Chondrocyte (in vitro differentiated cells): Measurements from ENCODE around the gene CDV3. TPM values are rescaled to one million over a fixed set of nuclear protein-coding genes. Genes with fewer than 3 reads are reported as not detected.

Experiments used
- DNase-seq: peaks from one replicate; pipeline ENCODE4 v3.0.0; 2021; ENCODE audit warnings: mixed read lengths, low spot score
- H3K27ac Mint-ChIP-seq: one replicate; pipeline ENCODE4 v1.8.0; 2021; ENCODE audit warnings: mild to moderate bottlenecking, moderate library complexity, mixed read lengths; ENCODE audit not compliant: unreplicated experiment
- H3K27me3 Mint-ChIP-seq: 2 replicates; pipeline ENCODE4 v1.8.0; 2021; ENCODE audit warnings: low read depth, mixed read lengths
- H3K36me3 Mint-ChIP-seq: 2 replicates; pipeline ENCODE4 v1.8.0; 2021; ENCODE audit warnings: low read depth, mixed read lengths
- H3K4me1 Mint-ChIP-seq: 2 replicates; pipeline ENCODE4 v1.8.0; 2021; ENCODE audit warnings: low read depth, mild to moderate bottlenecking, mixed read lengths
- H3K4me3 Mint-ChIP-seq: one replicate; pipeline ENCODE4 v1.8.0; 2021; ENCODE audit warnings: mild to moderate bottlenecking, moderate library complexity, mixed read lengths; ENCODE audit not compliant: unreplicated experiment
- H3K9me3 Mint-ChIP-seq: 2 replicates; pipeline ENCODE4 v1.8.0; 2021; ENCODE audit warnings: low read depth, mixed read lengths
- CTCF ChIP-seq: fragments of 200-600 bp; sonication (generic); IDR thresholded peaks from 2 replicates; pipeline ENCODE4 v1.5.0; 2021; ENCODE audit warnings: antibody characterized with exemption, mild to moderate bottlenecking, moderate library complexity
- total RNA-seq: library from RNA; stranded (reverse); gene quantifications from 3 replicates; pipeline ENCODE4 v1.2.1, GENCODE V29; 2021

Gene CDV3
- total RNA-seq, 1 donor from 2014 or later = 184 TPM

GRCh38 chr3:133600572-133601081 lies 27.1 kb downstream of the CDV3 start:
- Mint-ChIP-seq H3K36me3 (peaks cover 1% of the 10 kb centered on the region), H3K9me3 (no peaks in the 10 kb centered on the region), H3K27ac (no peak overlapping the region), H3K4me3 (no peak overlapping the region), H3K4me1 (peaks cover 4% of the 10 kb centered on the region), H3K27me3 (no peaks in the 10 kb centered on the region)
- no peak for DNase-seq
- TF ChIP-seq CTCF = no peak

- no peak overlapping the region for H3K27ac Mint-ChIP-seq
- H3K27me3 Mint-ChIP-seq = no peaks in the 10 kb centered on the region
- H3K4me1 Mint-ChIP-seq = peaks cover 8% of the 10 kb centered on the region
- TF ChIP-seq CTCF = no peak
- no peaks in the 10 kb centered on the region for H3K9me3 Mint-ChIP-seq
- peaks cover 4% of the 10 kb centered on the region for H3K36me3 Mint-ChIP-seq
- no peak for DNase-seq
- H3K4me3 Mint-ChIP-seq = no peak overlapping the region
Observed at GRCh38 chr3:133606342-133606741, 32.9 kb downstream of the CDV3 start.

GRCh38 chr3:133606902-133607301 lies 33.4 kb downstream of the CDV3 start:
- Mint-ChIP-seq H3K9me3 (no peaks in the 10 kb centered on the region), H3K4me3 (no peak overlapping the region), H3K27ac (no peak overlapping the region), H3K27me3 (no peaks in the 10 kb centered on the region), H3K4me1 (peaks cover 8% of the 10 kb centered on the region), H3K36me3 (peaks cover 4% of the 10 kb centered on the region)
- no peak for TF ChIP-seq CTCF
- no peak for DNase-seq

GRCh38 chr3:133607816-133608215 lies 34.3 kb downstream of the CDV3 start:
- H3K27ac Mint-ChIP-seq = no peak overlapping the region
- no peak for TF ChIP-seq CTCF
- peaks cover 8% of the 10 kb centered on the region for H3K4me1 Mint-ChIP-seq
- no peak overlapping the region for H3K4me3 Mint-ChIP-seq
- H3K9me3 Mint-ChIP-seq = no peaks in the 10 kb centered on the region
- peaks cover 4% of the 10 kb centered on the region for H3K36me3 Mint-ChIP-seq
- DNase-seq = no peak
- no peaks in the 10 kb centered on the region for H3K27me3 Mint-ChIP-seq

- no peaks in the 10 kb centered on the region for H3K27me3 Mint-ChIP-seq
Observed at GRCh38 chr3:133608388-133608787, 34.9 kb downstream of the CDV3 start.

More at GRCh38 chr3:133608388-133608787, 34.9 kb downstream of the CDV3 start:
- no peak for TF ChIP-seq CTCF
- H3K4me3 Mint-ChIP-seq = no peak overlapping the region
- H3K9me3 Mint-ChIP-seq = no peaks in the 10 kb centered on the region
- no peak overlapping the region for H3K27ac Mint-ChIP-seq
- H3K36me3 Mint-ChIP-seq = peaks cover 7% of the 10 kb centered on the region
- no peak for DNase-seq
- peaks cover 8% of the 10 kb centered on the region for H3K4me1 Mint-ChIP-seq
